ENCODE results near the gene CMSS1. TPM values are rescaled to one million over a fixed set of nuclear protein-coding genes. Genes with fewer than 3 reads are reported as not detected.

The CMSS1 gene
- total RNA-seq, 8 experiments from 2014 or later: 28.2 to 57.2 (median 41.5) TPM

GRCh38 chr3:100073714-100074307 is 256.1 kb downstream of the CMSS1 start:
- WGBS, 10 experiments: 14 to 98% (median 21%) methylated on average over 1 to 10 of the region's 10 CpGs
- H3K4me3 ChIP-seq: no peak overlapping the region
- peak in 6 of 8 experiments; percentile 27 to 69 (median 57) for ATAC-seq (replicated peaks in 6 of 8)
- H3K4me1 ChIP-seq (replicated peaks in 1 of 2): peaks cover 5 to 11% of the 10 kb centered on the region in 2 donors
- H3K27ac ChIP-seq: peak overlapping the region in 1 of 2 donors; percentile 32
- in situ Hi-C loops (cut with MboI; ENCODE audit: low pct_unique_long_range_greater_than_20kb in 2 of 9, low sequenced_read_pairs in 9 of 9, unreplicated experiment in 9 of 9): loop anchor here in 3 of 9 experiments (25.0 kb wide), 2 partner anchors 163 to 237 kb away; no protein-coding TSS in a partner anchor

- Histone ChIP-seq H3K27ac (no peak overlapping the region), H3K4me3 (no peak overlapping the region), H3K4me1 (replicated peaks in 1 of 2) (peaks cover 5 to 11% of the 10 kb centered on the region in 2 donors)
- in situ Hi-C loops (cut with MboI; ENCODE audit: low pct_unique_long_range_greater_than_20kb in 2 of 9, low sequenced_read_pairs in 9 of 9, unreplicated experiment in 9 of 9): no loop called here
- no peak for ATAC-seq (replicated peaks in 6 of 8)
- 80 to 100% (median 95%) methylated on average over 2 to 4 of the region's 4 CpGs for WGBS, 10 experiments
Measured at GRCh38 chr3:100075196-100075595, 257.5 kb downstream of the CMSS1 start.

GRCh38 chr3:100075851-100076730 is 258.4 kb downstream of the CMSS1 start:
- no peak overlapping the region for H3K27ac ChIP-seq
- in situ Hi-C loops (cut with MboI; ENCODE audit: low pct_unique_long_range_greater_than_20kb in 2 of 9, low sequenced_read_pairs in 9 of 9, unreplicated experiment in 9 of 9): no loop called here

GRCh38 chr3:100076731-100077529 is 259.3 kb downstream of the CMSS1 start:
- H3K4me3 ChIP-seq: no peak overlapping the region
- in situ Hi-C loops (cut with MboI; ENCODE audit: low pct_unique_long_range_greater_than_20kb in 2 of 9, low sequenced_read_pairs in 9 of 9, unreplicated experiment in 9 of 9): no loop called here
- no peak overlapping the region for H3K27ac ChIP-seq
- peak in 1 of 8 experiments; percentile 64 for ATAC-seq (replicated peaks in 6 of 8)
- H3K4me1 ChIP-seq (replicated peaks in 1 of 2): peaks cover 5 to 11% of the 10 kb centered on the region in 2 donors
- WGBS, 10 experiments: 51 to 90% (median 74%) methylated on average over 1 to 7 of the region's 7 CpGs

More at GRCh38 chr3:100075851-100076730, 258.4 kb downstream of the CMSS1 start:
- H3K4me3 ChIP-seq: no peak overlapping the region
- 64 to 96% (median 85%) methylated on average over 3 to 4 of the region's 4 CpGs for WGBS, 10 experiments
- peaks cover 5 to 11% of the 10 kb centered on the region in 2 donors for H3K4me1 ChIP-seq (replicated peaks in 1 of 2)
- peak in 1 of 8 experiments; percentile 7 for ATAC-seq (replicated peaks in 6 of 8)

GRCh38 chr3:100079328-100079727 is 261.7 kb downstream of the CMSS1 start:
- no peaks in the 10 kb centered on the region for H3K4me1 ChIP-seq (replicated peaks in 1 of 2)
- in situ Hi-C loops (cut with MboI; ENCODE audit: low pct_unique_long_range_greater_than_20kb in 2 of 9, low sequenced_read_pairs in 9 of 9, unreplicated experiment in 9 of 9): no loop called here
- H3K27ac ChIP-seq: no peak overlapping the region
- whole genome bisulfite sequencing, 10 experiments: 100% methylated on average over 1 of the region's 1 CpG; no CpG with 5 or more reads in 3 of the 10 experiments
- H3K4me3 ChIP-seq: no peak overlapping the region
- ATAC-seq (replicated peaks in 6 of 8): no peak

- Histone ChIP-seq H3K27ac (no peak overlapping the region), H3K4me1 (replicated peaks in 1 of 2) (no peaks in the 10 kb centered on the region), H3K4me3 (no peak overlapping the region)
- ATAC-seq (replicated peaks in 6 of 8): peak in 1 of 8 experiments; percentile 69
- in situ Hi-C loops (cut with MboI; ENCODE audit: low pct_unique_long_range_greater_than_20kb in 2 of 9, low sequenced_read_pairs in 9 of 9, unreplicated experiment in 9 of 9): no loop called here
- 50 to 100% (median 100%) methylated on average over 1 to 2 of the region's 2 CpGs; no CpG with 5 or more reads in 5 of the 10 experiments for WGBS, 10 experiments
Measured at GRCh38 chr3:100080573-100080972, 262.9 kb downstream of the CMSS1 start.

- ATAC-seq (replicated peaks in 6 of 8): no peak
- Histone ChIP-seq H3K4me1 (replicated peaks in 1 of 2) (no peaks in the 10 kb centered on the region), H3K4me3 (no peak overlapping the region), H3K27ac (no peak overlapping the region)
- in situ Hi-C loops (cut with MboI; ENCODE audit: low pct_unique_long_range_greater_than_20kb in 2 of 9, low sequenced_read_pairs in 9 of 9, unreplicated experiment in 9 of 9): no loop called here
- WGBS, 10 experiments: 71 to 100% (median 100%) methylated on average over 1 of the region's 1 CpG; no CpG with 5 or more reads in 2 of the 10 experiments
Measured at GRCh38 chr3:100081311-100081710, 263.6 kb downstream of the CMSS1 start.

- WGBS, 10 experiments: 43 to 100% (median 92%) methylated on average over 1 to 2 of the region's 2 CpGs; no CpG with 5 or more reads in 2 of the 10 experiments
- Histone ChIP-seq H3K4me1 (replicated peaks in 1 of 2) (no peaks in the 10 kb centered on the region), H3K27ac (no peak overlapping the region), H3K4me3 (no peak overlapping the region)
- no peak for ATAC-seq (replicated peaks in 6 of 8)
- in situ Hi-C loops (cut with MboI; ENCODE audit: low pct_unique_long_range_greater_than_20kb in 2 of 9, low sequenced_read_pairs in 9 of 9, unreplicated experiment in 9 of 9): no loop called here
Measured at GRCh38 chr3:100081986-100082692, 264.5 kb downstream of the CMSS1 start.

- in situ Hi-C loops (cut with MboI; ENCODE audit: low pct_unique_long_range_greater_than_20kb in 2 of 9, low sequenced_read_pairs in 9 of 9, unreplicated experiment in 9 of 9): no loop called here
- no peak for ATAC-seq (replicated peaks in 6 of 8)
- WGBS, 10 experiments: 80 to 100% (median 100%) methylated on average over 1 of the region's 1 CpG; no CpG with 5 or more reads in 3 of the 10 experiments
- no peak overlapping the region for H3K4me3 ChIP-seq
- no peak overlapping the region for H3K27ac ChIP-seq
- H3K4me1 ChIP-seq (replicated peaks in 1 of 2): no peaks in the 10 kb centered on the region
Measured at GRCh38 chr3:100082714-100083113, 265.1 kb downstream of the CMSS1 start.

- in situ Hi-C loops (cut with MboI; ENCODE audit: low pct_unique_long_range_greater_than_20kb in 2 of 9, low sequenced_read_pairs in 9 of 9, unreplicated experiment in 9 of 9): no loop called here
- ATAC-seq (replicated peaks in 6 of 8): no peak
- WGBS, 10 experiments: 97 to 100% (median 100%) methylated on average over 2 to 6 of the region's 6 CpGs; no CpG with 5 or more reads in 1 of the 10 experiments
- Histone ChIP-seq H3K27ac (no peak overlapping the region), H3K4me3 (no peak overlapping the region), H3K4me1 (replicated peaks in 1 of 2) (no peaks in the 10 kb centered on the region)
Measured at GRCh38 chr3:100083209-100083608, 265.5 kb downstream of the CMSS1 start.

GRCh38 chr3:100084100-100084806 is 266.6 kb downstream of the CMSS1 start:
- in situ Hi-C loops (cut with MboI; ENCODE audit: low pct_unique_long_range_greater_than_20kb in 2 of 9, low sequenced_read_pairs in 9 of 9, unreplicated experiment in 9 of 9): no loop called here
- no peak overlapping the region for H3K27ac ChIP-seq
- H3K4me1 ChIP-seq (replicated peaks in 1 of 2): no peaks in the 10 kb centered on the region
- WGBS, 10 experiments: 85 to 98% (median 89%) methylated on average over 3 to 7 of the region's 7 CpGs
- no peak overlapping the region for H3K4me3 ChIP-seq
- ATAC-seq (replicated peaks in 6 of 8): no peak

GRCh38 chr3:100086401-100086800 is 268.7 kb downstream of the CMSS1 start:
- 0 to 100% (median 80%) methylated on average over 1 of the region's 1 CpG; no CpG with 5 or more reads in 1 of the 10 experiments for WGBS, 10 experiments
- in situ Hi-C loops (cut with MboI; ENCODE audit: low pct_unique_long_range_greater_than_20kb in 2 of 9, low sequenced_read_pairs in 9 of 9, unreplicated experiment in 9 of 9): no loop called here
- Histone ChIP-seq H3K27ac (no peak overlapping the region), H3K4me1 (replicated peaks in 1 of 2) (no peaks in the 10 kb centered on the region), H3K4me3 (no peak overlapping the region)
- ATAC-seq (replicated peaks in 6 of 8): no peak

Measured in motor neuron (in vitro differentiated cells).